ENCODE data around the gene CHTF8. TPM values are rescaled to one million over a fixed set of nuclear protein-coding genes. Genes with fewer than 3 reads are reported as not detected.
"Not testable (repeated sequence)": the region's sequence is repeated elsewhere in the genome, so short reads cannot be mapped to it uniquely, and the experiment has no call there.

The CHTF8 gene
- total RNA-seq, 1 experiment from 2014 or later = 119 TPM

DNA sequence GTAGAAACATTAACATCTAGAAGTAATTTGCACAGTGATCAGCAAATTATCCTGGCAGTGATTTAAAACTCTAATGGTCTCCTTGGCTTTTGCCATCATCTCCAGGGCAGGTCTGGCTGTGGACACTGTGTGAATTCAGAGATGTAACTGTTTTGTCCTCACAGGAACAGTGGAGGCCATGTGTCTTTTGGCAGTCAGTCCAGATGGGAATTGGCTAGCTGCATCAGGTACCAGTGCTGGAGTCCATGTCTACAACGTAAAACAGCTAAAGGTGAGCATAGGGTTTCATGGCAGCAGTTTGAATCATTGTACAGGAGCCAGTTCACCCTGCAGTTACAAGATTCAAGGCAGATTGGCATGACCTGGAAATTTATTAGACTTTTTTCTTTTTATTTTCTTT lies 27.8 kb upstream of the CHTF8 start:
- CTCF ChIA-PET = interaction anchor here (0.7 kb wide), 1 partner anchor 925 kb away, joined by 7 read pairs; the partner anchor contains the start of gene ESRP2
- Histone ChIP-seq H3K4me1 (no peaks in the 10 kb centered on the region), H3K4me3 (ENCODE audit: low read depth, low read length) (no peak overlapping the region), H3K36me3 (ENCODE audit: control insufficient read depth, insufficient read depth, low read length) (peaks cover 10% of the 10 kb centered on the region), H3K9me3 (no peaks in the 10 kb centered on the region), H3K27me3 (replicated peaks; ENCODE audit: control insufficient read depth, insufficient read depth, low read length) (no peaks in the 10 kb centered on the region)
- TF ChIP-seq, protein P1, sequence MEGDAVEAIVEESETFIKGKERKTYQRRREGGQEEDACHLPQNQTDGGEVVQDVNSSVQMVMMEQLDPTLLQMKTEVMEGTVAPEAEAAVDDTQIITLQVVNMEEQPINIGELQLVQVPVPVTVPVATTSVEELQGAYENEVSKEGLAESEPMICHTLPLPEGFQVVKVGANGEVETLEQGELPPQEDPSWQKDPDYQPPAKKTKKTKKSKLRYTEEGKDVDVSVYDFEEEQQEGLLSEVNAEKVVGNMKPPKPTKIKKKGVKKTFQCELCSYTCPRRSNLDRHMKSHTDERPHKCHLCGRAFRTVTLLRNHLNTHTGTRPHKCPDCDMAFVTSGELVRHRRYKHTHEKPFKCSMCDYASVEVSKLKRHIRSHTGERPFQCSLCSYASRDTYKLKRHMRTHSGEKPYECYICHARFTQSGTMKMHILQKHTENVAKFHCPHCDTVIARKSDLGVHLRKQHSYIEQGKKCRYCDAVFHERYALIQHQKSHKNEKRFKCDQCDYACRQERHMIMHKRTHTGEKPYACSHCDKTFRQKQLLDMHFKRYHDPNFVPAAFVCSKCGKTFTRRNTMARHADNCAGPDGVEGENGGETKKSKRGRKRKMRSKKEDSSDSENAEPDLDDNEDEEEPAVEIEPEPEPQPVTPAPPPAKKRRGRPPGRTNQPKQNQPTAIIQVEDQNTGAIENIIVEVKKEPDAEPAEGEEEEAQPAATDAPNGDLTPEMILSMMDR (IDR thresholded peaks at IDR 0.05; ENCODE audit: insufficient read depth in 1 of 2, low read depth in 1 of 2, low read length in 1 of 2, severe bottlenecking in 1 of 2, unreplicated experiment in 1 of 2) = no peak
- no peaks in the 10 kb centered on the region for H3K4me1 Mint-ChIP-seq (ENCODE audit: low read depth, unreplicated experiment)
- POLR2A ChIA-PET = no interaction called here
- H3K4me3 Mint-ChIP-seq (ENCODE audit: unreplicated experiment) = no peak overlapping the region
- no peaks in the 10 kb centered on the region for H3K27me3 Mint-ChIP-seq (ENCODE audit: insufficient read depth, unreplicated experiment)
- H3K9me3 Mint-ChIP-seq (ENCODE audit: unreplicated experiment) = no peaks in the 10 kb centered on the region
- H3K27ac Mint-ChIP-seq (ENCODE audit: unreplicated experiment) = no peak overlapping the region
- BruUV-seq (replicated peaks) = no TSS peak
- no peak for DNase-seq
- intact Hi-C loops (cut with micrococcal nuclease; ENCODE audit: unreplicated experiment) = no loop called here
- peaks cover 98% of the 10 kb centered on the region for H3K36me3 Mint-ChIP-seq (ENCODE audit: insufficient read depth, unreplicated experiment)

DNA sequence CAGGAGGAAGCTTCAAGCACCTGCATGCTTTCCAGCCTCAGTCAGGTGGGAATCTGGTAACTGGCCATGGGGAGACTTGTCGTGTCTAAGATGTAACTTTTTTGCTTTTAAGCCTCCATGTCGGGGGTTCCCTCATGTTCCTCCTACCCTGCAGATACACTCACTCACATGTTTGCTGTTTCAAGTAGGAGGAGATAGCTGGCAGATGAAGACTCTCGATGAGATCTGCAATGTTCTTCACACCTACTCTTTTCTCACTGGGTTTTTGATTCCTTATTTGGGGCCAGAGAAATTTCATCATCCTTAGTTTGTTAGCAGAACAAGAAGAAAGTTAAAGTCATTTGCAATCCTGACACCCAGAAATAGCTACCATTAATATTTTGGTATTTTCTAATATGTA lies 24.8 kb upstream of the CHTF8 start:
- no peak for DNase-seq
- Mint-ChIP-seq H3K27ac (ENCODE audit: unreplicated experiment) (no peak overlapping the region), H3K4me3 (ENCODE audit: unreplicated experiment) (no peak overlapping the region), H3K27me3 (ENCODE audit: insufficient read depth, unreplicated experiment) (no peaks in the 10 kb centered on the region), H3K9me3 (ENCODE audit: unreplicated experiment) (no peaks in the 10 kb centered on the region), H3K4me1 (ENCODE audit: low read depth, unreplicated experiment) (no peaks in the 10 kb centered on the region), H3K36me3 (ENCODE audit: insufficient read depth, unreplicated experiment) (peaks cover 94% of the 10 kb centered on the region)
- intact Hi-C loops (cut with micrococcal nuclease; ENCODE audit: unreplicated experiment) = no loop called here
- ChIA-PET CTCF (no interaction called here), POLR2A (no interaction called here)
- Histone ChIP-seq H3K9me3 (no peaks in the 10 kb centered on the region), H3K4me3 (ENCODE audit: low read depth, low read length) (no peak overlapping the region), H3K27me3 (replicated peaks; ENCODE audit: control insufficient read depth, insufficient read depth, low read length) (no peaks in the 10 kb centered on the region), H3K36me3 (ENCODE audit: control insufficient read depth, insufficient read depth, low read length) (peaks cover 11% of the 10 kb centered on the region), H3K4me1 (no peaks in the 10 kb centered on the region)
- BruUV-seq (replicated peaks) = no TSS peak
- TF ChIP-seq, protein P1 (IDR thresholded peaks at IDR 0.05; ENCODE audit: insufficient read depth in 1 of 2, low read depth in 1 of 2, low read length in 1 of 2, severe bottlenecking in 1 of 2, unreplicated experiment in 1 of 2) = no peak

DNA sequence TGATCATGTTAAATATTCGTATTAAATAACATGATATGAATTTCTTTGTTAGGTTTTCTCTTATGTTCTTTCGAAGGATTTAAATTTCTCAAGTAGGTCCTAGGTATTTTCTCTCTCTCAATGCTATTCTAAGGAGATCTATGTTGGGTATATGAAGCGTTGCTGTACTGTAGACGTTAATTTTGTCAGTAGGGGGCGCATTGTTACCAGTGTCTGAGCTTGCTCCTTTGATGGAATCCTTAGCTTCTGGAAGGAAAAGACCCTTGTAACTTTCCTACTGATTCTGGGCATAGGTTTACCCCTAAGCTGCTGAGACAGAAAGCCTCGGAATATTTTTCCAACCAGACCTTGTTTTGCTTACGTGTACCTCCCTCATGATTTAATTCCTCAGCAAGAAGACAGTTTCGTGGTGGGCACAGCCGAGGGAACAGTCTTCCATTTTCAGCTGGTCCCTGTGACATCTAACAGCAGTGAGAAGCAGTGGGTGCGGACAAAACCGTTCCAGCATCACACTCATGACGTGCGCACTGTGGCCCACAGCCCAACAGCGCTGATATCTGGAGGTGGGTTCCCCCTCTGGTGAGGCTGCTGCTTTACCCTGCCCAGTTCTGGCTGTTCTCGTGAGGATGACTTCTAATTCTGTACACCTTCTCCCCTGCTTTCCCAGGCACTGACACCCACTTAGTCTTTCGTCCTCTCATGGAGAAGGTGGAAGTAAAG lies 17.9 kb upstream of the CHTF8 start:
- peaks cover 7% of the 10 kb centered on the region for H3K36me3 ChIP-seq (ENCODE audit: control insufficient read depth, insufficient read depth, low read length)

DNA sequence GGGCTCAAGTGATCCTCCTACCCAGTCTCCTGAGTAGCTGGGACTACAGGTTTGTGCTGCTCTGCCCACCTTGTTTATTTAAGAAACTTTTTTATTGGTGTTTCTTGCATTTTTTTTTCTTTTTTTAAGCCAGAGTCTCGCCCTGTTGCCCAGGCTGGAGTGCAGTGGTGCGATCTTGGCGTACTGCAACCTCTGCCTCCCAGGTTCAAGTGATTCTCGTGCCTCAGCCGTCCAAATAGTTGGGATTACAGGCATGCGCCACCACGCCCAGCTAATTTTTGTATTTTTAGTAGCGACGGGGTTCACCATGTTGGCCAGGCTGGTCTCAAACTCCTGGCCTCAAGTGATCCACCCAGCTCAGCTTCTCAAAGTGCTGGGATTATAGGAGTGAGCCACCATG lies 17.2 kb upstream of the CHTF8 start:
- H3K9me3 Mint-ChIP-seq (ENCODE audit: unreplicated experiment); H3K9me3 ChIP-seq; H3K27ac Mint-ChIP-seq (ENCODE audit: unreplicated experiment); H3K4me1 Mint-ChIP-seq (ENCODE audit: low read depth, unreplicated experiment); POLR2A ChIA-PET; H3K4me3 Mint-ChIP-seq (ENCODE audit: unreplicated experiment); DNase-seq; H3K36me3 ChIP-seq (ENCODE audit: control insufficient read depth, insufficient read depth, low read length); H3K27me3 Mint-ChIP-seq (ENCODE audit: insufficient read depth, unreplicated experiment); BruUV-seq (replicated peaks); H3K27me3 ChIP-seq (replicated peaks; ENCODE audit: control insufficient read depth, insufficient read depth, low read length); H3K4me3 ChIP-seq (ENCODE audit: low read depth, low read length); H3K4me1 ChIP-seq: not testable (repeated sequence)
- H3K36me3 Mint-ChIP-seq (ENCODE audit: insufficient read depth, unreplicated experiment) = peaks cover 83% of the 10 kb centered on the region
- CTCF ChIA-PET = interaction anchor here (1.0 to 1.4 kb wide), 11 partner anchors 38 to 605 kb away, joined by 3 to 13 read pairs (median 5); partner anchors contain the start of genes COG8, NOB1 and SNTB2
- intact Hi-C loops (cut with micrococcal nuclease; ENCODE audit: unreplicated experiment) = loop anchor here (1.0 kb wide), 1 partner anchor 138 kb away; no protein-coding TSS in a partner anchor

More for the DNA sequence above, 17.9 kb upstream of the CHTF8 start:
- Mint-ChIP-seq H3K4me1 (ENCODE audit: low read depth, unreplicated experiment) (no peaks in the 10 kb centered on the region), H3K27ac (ENCODE audit: unreplicated experiment) (no peak overlapping the region), H3K4me3 (ENCODE audit: unreplicated experiment) (no peak overlapping the region), H3K36me3 (ENCODE audit: insufficient read depth, unreplicated experiment) (peaks cover 83% of the 10 kb centered on the region), H3K9me3 (ENCODE audit: unreplicated experiment) (no peaks in the 10 kb centered on the region), H3K27me3 (ENCODE audit: insufficient read depth, unreplicated experiment) (no peaks in the 10 kb centered on the region)
- Histone ChIP-seq H3K9me3 (no peaks in the 10 kb centered on the region), H3K4me3 (ENCODE audit: low read depth, low read length) (no peak overlapping the region), H3K4me1 (no peaks in the 10 kb centered on the region), H3K27me3 (replicated peaks; ENCODE audit: control insufficient read depth, insufficient read depth, low read length) (no peaks in the 10 kb centered on the region)
- ChIA-PET CTCF (interaction anchor here (0.6 to 1.4 kb wide), 20 partner anchors 10 to 604 kb away, joined by 3 to 13 read pairs (median 4); partner anchors contain the start of genes COG8, NOB1 and SNTB2), POLR2A (interaction anchor here (0.6 kb wide), 3 partner anchors 17 to 201 kb away, joined by 3 to 9 read pairs (median 5); no protein-coding TSS in a partner anchor)
- DNase-seq = peak; percentile 63 to 81
- intact Hi-C loops (cut with micrococcal nuclease; ENCODE audit: unreplicated experiment) = loop anchor here (1.0 kb wide), 1 partner anchor 137 kb away; no protein-coding TSS in a partner anchor
- TF ChIP-seq, protein P1 (IDR thresholded peaks at IDR 0.05; ENCODE audit: insufficient read depth in 1 of 2, low read depth in 1 of 2, low read length in 1 of 2, severe bottlenecking in 1 of 2, unreplicated experiment in 1 of 2) = peak; percentile 71 to 77
- no TSS peak for BruUV-seq (replicated peaks)

Measured in Caco-2 (cell line).